WTC11 (cell line): ENCODE data around the gene CD180. TPM values are rescaled to one million over a fixed set of nuclear protein-coding genes. Genes with fewer than 3 reads are reported as not detected.

Experiments used
- ATAC-seq: fragments of 200-7000 bp; cut with Tn5 transposase; 2 replicates; pipeline ENCODE4 v1.10.0; 2021; ENCODE audit warnings: mild to moderate bottlenecking, moderate library complexity
- CTCF ChIA-PET: fragments of 300-600 bp; sonication (Branson Sonifier 250); formaldehyde crosslinking; loops from one replicate; lab custom pipeline; 2021; ENCODE audit warnings: antibody characterized with exemption; lab: Charles Lee
- POLR2A ChIA-PET: fragments of 350-600 bp; sonication (Branson Sonifier 250); formaldehyde crosslinking; loops from one replicate; lab custom pipeline; 2021; ENCODE audit warnings: antibody characterized with exemption; lab: Charles Lee
- DNase-seq: peaks from one replicate; pipeline ENCODE4 v3.0.0; 2021; ENCODE audit warnings: low spot score
- H3K27ac Mint-ChIP-seq: 2 replicates; pipeline ENCODE4 v1.8.0; 2021; ENCODE audit warnings: mixed read lengths
- H3K27me3 Mint-ChIP-seq: 2 replicates; pipeline ENCODE4 v1.8.0; 2021; ENCODE audit warnings: low read depth, mild to moderate bottlenecking, moderate library complexity, mixed read lengths
- H3K36me3 Mint-ChIP-seq: 2 replicates; pipeline ENCODE4 v1.8.0; 2021; ENCODE audit warnings: mixed read lengths
- H3K4me1 Mint-ChIP-seq: 2 replicates; pipeline ENCODE4 v1.8.0; 2022; ENCODE audit warnings: mixed read lengths
- H3K4me3 Mint-ChIP-seq: 2 replicates; pipeline ENCODE4 v1.8.0; 2021; ENCODE audit warnings: mild to moderate bottlenecking, moderate library complexity, mixed read lengths
- H3K9me3 Mint-ChIP-seq: 2 replicates; pipeline ENCODE4 v1.8.0; 2021; ENCODE audit warnings: mixed read lengths
- ATF2 ChIP-seq: sonication (generic); formaldehyde crosslinking; IDR thresholded peaks from 2 replicates; pipeline ENCODE4 v1.8.1; 2022; ENCODE audit warnings: low read depth, missing genetic modification reagents, borderline replicate concordance
- ATF6 ChIP-seq: sonication (generic); formaldehyde crosslinking; IDR thresholded peaks from 2 replicates; pipeline ENCODE4 v1.8.1; 2023; ENCODE audit warnings: mild to moderate bottlenecking, missing genetic modification reagents
- EMX1 ChIP-seq: fragments of 250-450 bp; sonication (Bioruptor Pico); IDR thresholded peaks from 2 replicates; pipeline ENCODE4 v1.8.0; 2021; ENCODE audit warnings: mild to moderate bottlenecking
- ESRRA ChIP-seq: sonication (generic); formaldehyde crosslinking; IDR thresholded peaks from 2 replicates; pipeline ENCODE4 v1.8.1; 2022; ENCODE audit warnings: mild to moderate bottlenecking, missing genetic modification reagents, borderline replicate concordance
- GABPB1 ChIP-seq: sonication (generic); formaldehyde crosslinking; IDR thresholded peaks from 2 replicates; pipeline ENCODE4 v1.8.1; 2023; ENCODE audit warnings: mild to moderate bottlenecking, missing genetic modification reagents
- IRF1 ChIP-seq: sonication (generic); formaldehyde crosslinking; IDR thresholded peaks from 2 replicates; pipeline ENCODE4 v1.8.0; 2023; ENCODE audit warnings: missing genetic modification reagents
- MXD4 ChIP-seq: fragments of 250-450 bp; sonication (Bioruptor Pico); IDR thresholded peaks from 2 replicates; pipeline ENCODE4 v1.8.0; 2021; ENCODE audit warnings: mild to moderate bottlenecking, moderate library complexity, borderline replicate concordance
- NFYB ChIP-seq: sonication (generic); formaldehyde crosslinking; conservative IDR thresholded peaks from 2 replicates; pipeline ENCODE4 v1.8.0; 2022; ENCODE audit warnings: low read depth, missing genetic modification reagents
- NR1H2 ChIP-seq: sonication (generic); formaldehyde crosslinking; IDR thresholded peaks from 2 replicates; pipeline ENCODE4 v1.9.0; 2021; ENCODE audit warnings: mild to moderate bottlenecking, moderate library complexity, missing genetic modification reagents
- NR2C2 ChIP-seq: sonication (generic); formaldehyde crosslinking; IDR thresholded peaks from 2 replicates; pipeline ENCODE4 v1.8.0; 2022; ENCODE audit warnings: mild to moderate bottlenecking, missing genetic modification reagents
- NR3C1 ChIP-seq: sonication (generic); formaldehyde crosslinking; conservative IDR thresholded peaks from 2 replicates; pipeline ENCODE4 v1.8.1; 2023; ENCODE audit warnings: low read depth, mild to moderate bottlenecking, missing genetic modification reagents
- PRRX2 ChIP-seq: fragments of 250-450 bp; sonication (Bioruptor Pico); IDR thresholded peaks from 2 replicates; pipeline ENCODE4 v1.8.0; 2021; ENCODE audit warnings: mild to moderate bottlenecking
- RORB ChIP-seq: fragments of 250-450 bp; sonication (Bioruptor Pico); IDR thresholded peaks from 2 replicates; pipeline ENCODE4 v1.9.0; 2021; ENCODE audit warnings: mild to moderate bottlenecking
- TP53 ChIP-seq: sonication (generic); formaldehyde crosslinking; IDR thresholded peaks from 2 replicates; pipeline ENCODE4 v1.8.1; 2023; ENCODE audit warnings: mild to moderate bottlenecking, missing genetic modification reagents
- ZNF416 ChIP-seq: fragments of 250-450 bp; sonication (Bioruptor Pico); IDR thresholded peaks from 2 replicates; pipeline ENCODE4 v1.9.0; 2021; ENCODE audit warnings: mild to moderate bottlenecking, inconsistent platforms
- total RNA-seq: library from RNA; stranded (reverse); gene quantifications from 3 replicates; pipeline ENCODE4 v1.2.3, GENCODE V29; 2021
- TF ChIP-seq, protein P1 (sequence below): fragments of 250-450 bp; sonication (Bioruptor Pico); IDR thresholded peaks from 2 replicates; pipeline ENCODE4 v1.9.0; 2021; ENCODE audit warnings: mild to moderate bottlenecking
- TF ChIP-seq, protein P2 (sequence below): sonication (generic); formaldehyde crosslinking; conservative IDR thresholded peaks from 2 replicates; pipeline ENCODE4 v1.8.1; 2022; ENCODE audit warnings: mild to moderate bottlenecking, missing genetic modification reagents
- TF ChIP-seq, protein P3 (sequence below): sonication (generic); formaldehyde crosslinking; IDR thresholded peaks from 2 replicates; pipeline ENCODE4 v1.8.1; 2022; ENCODE audit warnings: mild to moderate bottlenecking, missing genetic modification reagents, moderate library complexity, borderline replicate concordance

CD180 gene
- total RNA-seq, 1 experiment from 2014 or later, result not detected

DNA sequence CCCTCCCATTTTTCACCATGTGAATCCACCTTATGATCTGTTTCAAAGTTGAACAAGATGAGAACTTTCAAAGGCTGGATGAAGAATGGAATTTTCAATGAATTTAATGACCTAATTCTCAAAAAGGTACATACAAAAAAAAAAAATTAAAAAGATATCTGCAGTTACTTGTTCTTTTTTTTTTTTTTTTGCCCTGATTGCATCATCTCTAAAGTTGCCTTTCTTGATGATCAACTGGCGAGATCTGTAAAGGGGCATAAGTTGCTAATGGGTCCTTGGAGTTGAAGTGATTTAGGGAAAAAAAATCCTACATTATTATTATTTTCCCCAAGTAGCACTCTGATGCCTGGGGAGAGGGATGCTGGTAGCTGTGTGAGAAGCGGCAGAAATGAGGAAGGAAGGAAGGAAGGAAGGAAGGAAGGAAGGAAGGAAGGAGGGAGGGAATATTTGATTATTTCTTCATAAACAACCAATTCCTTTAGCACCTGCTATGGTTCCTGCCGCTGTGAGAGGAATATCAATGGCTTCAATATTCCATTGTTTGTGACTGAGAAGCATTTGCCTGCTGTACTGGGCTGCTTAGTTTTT is 48.8 kb upstream of the CD180 start:
- ATAC-seq (no peak), DNase-seq (no peak)
- Mint-ChIP-seq H3K27me3 (no peaks in the 10 kb centered on the region), H3K9me3 (0 out of 2 replicates have a peak, but pooled peaks cover 3% of the 10 kb centered on the region), H3K36me3 (no peaks in the 10 kb centered on the region), H3K4me1 (peaks cover 9% of the 10 kb centered on the region), H3K4me3 (no peak overlapping the region), H3K27ac (no peak overlapping the region)
- CTCF ChIA-PET, result interaction anchor here (0.6 to 3.7 kb wide), 19 partner anchors 10 to 1008 kb away, joined by 3 to 31 read pairs (median 4); no protein-coding TSS in a partner anchor
- POLR2A ChIA-PET, result interaction anchor here (0.6 kb wide), 1 partner anchor 9 kb away, joined by 4 read pairs; no protein-coding TSS in a partner anchor
- TF ChIP-seq MXD4 (CRISPR knock-in tag) (no peak), PRRX2 (CRISPR knock-in tag) (no peak), ATF2 (CRISPR knock-in tag) (no peak), ZNF416 (no peak), RORB (no peak), NR1H2 (CRISPR knock-in tag) (no peak), IRF1 (CRISPR knock-in tag) (no peak), EMX1 (CRISPR knock-in tag) (no peak), TP53 (CRISPR knock-in tag) (no peak), ESRRA (no peak), ATF6 (CRISPR knock-in tag) (no peak), NFYB (CRISPR knock-in tag) (no peak), NR3C1 (no peak)
- TF ChIP-seq, protein P1, sequence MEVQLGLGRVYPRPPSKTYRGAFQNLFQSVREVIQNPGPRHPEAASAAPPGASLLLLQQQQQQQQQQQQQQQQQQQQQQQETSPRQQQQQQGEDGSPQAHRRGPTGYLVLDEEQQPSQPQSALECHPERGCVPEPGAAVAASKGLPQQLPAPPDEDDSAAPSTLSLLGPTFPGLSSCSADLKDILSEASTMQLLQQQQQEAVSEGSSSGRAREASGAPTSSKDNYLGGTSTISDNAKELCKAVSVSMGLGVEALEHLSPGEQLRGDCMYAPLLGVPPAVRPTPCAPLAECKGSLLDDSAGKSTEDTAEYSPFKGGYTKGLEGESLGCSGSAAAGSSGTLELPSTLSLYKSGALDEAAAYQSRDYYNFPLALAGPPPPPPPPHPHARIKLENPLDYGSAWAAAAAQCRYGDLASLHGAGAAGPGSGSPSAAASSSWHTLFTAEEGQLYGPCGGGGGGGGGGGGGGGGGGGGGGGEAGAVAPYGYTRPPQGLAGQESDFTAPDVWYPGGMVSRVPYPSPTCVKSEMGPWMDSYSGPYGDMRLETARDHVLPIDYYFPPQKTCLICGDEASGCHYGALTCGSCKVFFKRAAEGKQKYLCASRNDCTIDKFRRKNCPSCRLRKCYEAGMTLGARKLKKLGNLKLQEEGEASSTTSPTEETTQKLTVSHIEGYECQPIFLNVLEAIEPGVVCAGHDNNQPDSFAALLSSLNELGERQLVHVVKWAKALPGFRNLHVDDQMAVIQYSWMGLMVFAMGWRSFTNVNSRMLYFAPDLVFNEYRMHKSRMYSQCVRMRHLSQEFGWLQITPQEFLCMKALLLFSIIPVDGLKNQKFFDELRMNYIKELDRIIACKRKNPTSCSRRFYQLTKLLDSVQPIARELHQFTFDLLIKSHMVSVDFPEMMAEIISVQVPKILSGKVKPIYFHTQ (CRISPR knock-in tag), result no peak
- TF ChIP-seq, protein P2, sequence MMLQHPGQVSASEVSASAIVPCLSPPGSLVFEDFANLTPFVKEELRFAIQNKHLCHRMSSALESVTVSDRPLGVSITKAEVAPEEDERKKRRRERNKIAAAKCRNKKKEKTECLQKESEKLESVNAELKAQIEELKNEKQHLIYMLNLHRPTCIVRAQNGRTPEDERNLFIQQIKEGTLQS (CRISPR knock-in tag), result no peak
- TF ChIP-seq, protein P3, sequence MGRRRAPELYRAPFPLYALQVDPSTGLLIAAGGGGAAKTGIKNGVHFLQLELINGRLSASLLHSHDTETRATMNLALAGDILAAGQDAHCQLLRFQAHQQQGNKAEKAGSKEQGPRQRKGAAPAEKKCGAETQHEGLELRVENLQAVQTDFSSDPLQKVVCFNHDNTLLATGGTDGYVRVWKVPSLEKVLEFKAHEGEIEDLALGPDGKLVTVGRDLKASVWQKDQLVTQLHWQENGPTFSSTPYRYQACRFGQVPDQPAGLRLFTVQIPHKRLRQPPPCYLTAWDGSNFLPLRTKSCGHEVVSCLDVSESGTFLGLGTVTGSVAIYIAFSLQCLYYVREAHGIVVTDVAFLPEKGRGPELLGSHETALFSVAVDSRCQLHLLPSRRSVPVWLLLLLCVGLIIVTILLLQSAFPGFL (CRISPR knock-in tag), result no peak

GRCh38 chr5:67244345-67244793 is 47.8 kb upstream of the CD180 start:
- no peaks in the 10 kb centered on the region for H3K27me3 Mint-ChIP-seq

More at GRCh38 chr5:67244345-67244793, 47.8 kb upstream of the CD180 start:
- no peak overlapping the region for H3K27ac Mint-ChIP-seq
- ChIA-PET CTCF (interaction anchor here (3.7 kb wide), 1 partner anchor 1009 kb away, joined by 31 read pairs; no protein-coding TSS in a partner anchor), POLR2A (no interaction called here)
- DNase-seq (no peak), ATAC-seq (no peak)
- H3K36me3 Mint-ChIP-seq, result no peaks in the 10 kb centered on the region
- H3K4me1 Mint-ChIP-seq, result peaks cover 9% of the 10 kb centered on the region
- no peak overlapping the region for H3K4me3 Mint-ChIP-seq
- peak; percentile 47; the same call in 1 of the 2 replicates for TF ChIP-seq GABPB1 (CRISPR knock-in tag)
- no peak for TF ChIP-seq NR2C2 (CRISPR knock-in tag)
- H3K9me3 Mint-ChIP-seq, result 0 out of 2 replicates have a peak, but pooled peaks cover 2% of the 10 kb centered on the region
